HG03442 (cell line): ENCODE results near the gene MRAP2.
"Not testable (repeated sequence)": the region's sequence is repeated elsewhere in the genome, so short reads cannot be mapped to it uniquely, and the experiment has no call there.

Experiments
- ATAC-seq: cut with Tn5 transposase; IDR thresholded peaks from one replicate; pipeline ENCODE4 v1.9.1; 2021; ENCODE audit warnings: mild to moderate bottlenecking, moderate library complexity; ENCODE audit not compliant: unreplicated experiment

MRAP2 gene

DNA sequence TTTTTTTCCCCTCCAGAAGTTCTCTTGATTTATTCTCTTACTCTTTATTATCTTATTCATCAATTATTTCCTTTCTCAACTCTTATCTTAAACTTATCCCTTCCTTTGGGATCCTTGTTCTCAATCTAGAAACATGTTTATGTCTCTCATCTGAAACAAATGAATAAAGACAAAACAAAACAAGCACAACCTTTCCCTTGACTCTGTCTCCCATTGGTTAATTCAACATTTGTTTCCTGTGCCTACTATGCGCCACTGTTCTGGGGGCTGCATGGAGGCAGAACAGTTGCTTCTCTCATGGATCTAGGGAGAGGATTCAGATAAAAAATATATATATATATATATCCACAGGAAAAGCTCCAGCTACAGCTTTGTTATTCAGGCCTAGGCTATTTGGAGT is 5.2 kb upstream of the MRAP2 start:
- no peak for ATAC-seq

DNA sequence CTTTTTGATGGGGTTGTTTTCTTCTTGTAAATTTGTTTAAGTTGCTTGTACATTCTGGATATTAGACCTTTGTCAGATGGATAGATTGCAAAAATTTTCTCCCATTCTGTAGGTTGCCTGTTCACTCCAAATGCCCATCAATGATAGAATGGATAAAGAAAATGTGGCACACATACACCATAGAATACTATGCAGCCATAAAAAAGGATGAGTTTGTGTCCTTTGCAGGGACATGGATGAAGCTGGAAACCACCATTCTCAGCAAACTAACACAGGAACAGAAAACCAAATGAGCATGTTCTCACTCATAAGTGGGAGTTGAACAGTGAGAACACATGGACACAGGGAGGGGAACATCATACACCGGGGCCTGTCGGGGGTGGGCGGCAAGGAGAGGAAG is 1.6 kb upstream of the MRAP2 start:
- not testable (repeated sequence) for ATAC-seq

DNA sequence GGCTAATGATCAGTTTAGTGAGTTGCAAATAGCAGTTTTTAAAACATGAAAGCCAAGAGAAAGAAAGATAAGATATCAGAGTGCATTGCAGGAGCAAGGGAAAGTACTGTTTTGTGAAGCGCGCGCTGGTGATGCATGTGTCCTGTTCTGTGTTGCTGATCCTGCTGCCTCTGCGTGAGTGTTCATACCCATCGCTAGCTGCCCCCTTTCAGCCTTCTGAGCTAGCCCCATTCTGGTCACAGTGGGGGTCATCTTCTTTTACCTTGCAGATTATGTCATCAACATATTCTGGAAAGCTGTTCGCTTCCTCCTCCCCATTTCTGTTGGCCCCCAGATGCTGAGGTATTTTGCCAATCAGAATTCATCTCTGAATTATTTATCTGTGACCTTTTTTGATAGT is 1.9 kb downstream of the MRAP2 start:
- no peak for ATAC-seq

DNA sequence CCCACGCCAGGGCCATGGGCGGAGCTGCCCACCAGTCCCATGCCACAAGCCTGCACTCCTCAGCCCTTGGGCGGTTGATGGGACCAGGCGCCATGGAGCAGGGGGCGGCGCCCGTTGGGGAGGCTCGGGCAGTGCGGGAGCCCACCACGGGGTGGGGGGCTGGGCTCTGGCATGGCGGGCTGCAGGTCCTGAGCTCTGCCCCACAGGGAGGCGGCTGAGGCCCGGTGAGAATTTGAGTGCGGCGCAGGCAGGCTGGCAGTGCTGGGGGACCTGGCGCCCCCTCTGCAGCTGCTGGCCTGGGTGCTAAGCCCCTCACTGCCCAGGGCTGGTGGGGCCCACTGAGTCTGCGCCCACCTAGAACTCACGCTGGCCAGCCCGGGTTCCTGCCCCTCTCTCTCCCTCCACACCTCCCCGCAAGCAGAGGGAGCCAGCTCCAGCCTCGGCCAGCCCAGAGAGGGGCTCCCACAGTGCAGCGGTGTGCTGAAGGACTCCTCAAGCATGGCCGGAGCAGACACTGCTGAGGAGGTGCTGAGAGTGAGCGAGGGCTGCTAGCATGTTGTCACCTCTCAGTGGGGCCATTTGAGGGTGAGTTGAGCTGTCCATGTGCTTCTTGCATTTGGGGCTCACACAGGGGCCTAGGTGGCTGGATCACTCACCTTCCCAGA is 4.0 kb downstream of the MRAP2 start:
- ATAC-seq, result no peak

DNA sequence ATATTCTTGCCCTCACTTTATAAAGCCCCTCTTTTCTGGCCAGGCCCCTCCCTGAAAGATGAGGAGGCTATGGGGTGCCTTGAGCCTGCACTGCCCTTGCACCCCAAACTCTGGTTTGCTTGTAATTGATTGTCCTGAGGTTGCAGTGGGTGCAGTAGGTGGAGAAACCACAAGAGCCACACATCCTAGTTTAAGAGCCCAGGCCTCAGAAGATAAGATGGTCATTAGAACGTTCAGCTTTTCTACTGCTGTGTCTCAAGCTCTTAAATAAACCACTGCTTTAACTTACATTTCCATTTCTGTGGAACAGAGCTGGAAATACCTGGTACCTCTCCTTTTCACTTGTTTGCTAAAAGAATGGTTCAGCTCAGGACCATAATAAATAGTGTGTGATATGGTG is 9.0 kb downstream of the MRAP2 start:
- ATAC-seq, result no peak

DNA sequence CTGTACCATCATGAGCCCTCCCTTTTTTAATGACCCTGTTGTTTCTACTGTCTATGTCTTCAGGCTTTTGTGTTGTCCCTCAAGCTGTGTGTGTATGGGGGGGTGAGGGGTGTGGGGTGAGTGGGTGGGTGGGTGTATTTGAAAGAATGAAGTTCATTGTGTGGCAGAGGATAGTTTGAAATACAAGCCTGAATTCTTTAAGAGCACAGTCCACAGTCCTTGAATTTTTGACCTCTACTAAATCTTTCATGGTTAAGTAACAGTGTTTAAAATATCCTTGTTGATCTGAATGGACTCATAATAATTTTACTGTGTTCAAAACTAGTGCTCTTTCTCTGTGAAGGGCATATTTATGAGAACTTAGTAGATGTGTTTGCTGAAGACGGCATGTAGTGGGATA is 10.0 kb downstream of the MRAP2 start:
- ATAC-seq, result no peak

DNA sequence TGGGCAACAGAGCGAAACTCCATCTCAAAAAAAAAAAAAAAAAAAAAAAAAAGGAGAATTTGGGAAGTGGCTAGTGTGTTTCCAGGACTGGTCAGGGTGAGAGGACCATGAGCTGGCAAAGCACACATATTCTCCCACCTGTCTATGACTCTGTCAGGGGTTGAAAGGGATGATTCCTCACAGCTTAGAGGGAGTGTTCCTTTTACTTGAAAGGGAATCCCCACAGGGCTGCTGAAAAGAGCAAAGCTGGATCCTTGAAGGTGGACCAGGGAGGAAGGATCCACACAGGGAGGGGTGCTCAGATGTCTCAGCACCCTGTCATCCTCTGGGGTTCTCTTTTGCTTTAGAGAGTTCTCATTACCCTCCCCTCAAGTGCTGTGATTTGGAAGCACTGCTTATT is 13.2 kb downstream of the MRAP2 start:
- no peak for ATAC-seq

DNA sequence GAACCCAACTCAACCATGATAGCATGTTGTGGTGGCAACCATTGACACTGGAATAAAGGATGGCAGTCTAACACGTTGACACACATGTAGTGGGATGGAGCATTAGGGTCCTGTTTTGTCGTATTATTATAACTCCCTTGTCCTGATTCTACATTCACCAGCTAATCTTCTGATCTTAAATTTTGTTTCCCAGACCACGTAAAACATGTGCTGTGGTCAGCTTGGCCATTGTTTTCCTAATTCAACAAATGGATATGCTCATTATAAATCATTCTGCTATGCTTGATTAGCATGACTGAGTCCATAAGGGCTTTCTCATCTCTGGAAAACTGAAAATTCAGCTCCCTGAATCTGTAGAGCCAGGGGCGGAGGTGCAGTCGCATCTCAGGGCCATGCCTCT is 15.0 kb downstream of the MRAP2 start:
- no peak for ATAC-seq

DNA sequence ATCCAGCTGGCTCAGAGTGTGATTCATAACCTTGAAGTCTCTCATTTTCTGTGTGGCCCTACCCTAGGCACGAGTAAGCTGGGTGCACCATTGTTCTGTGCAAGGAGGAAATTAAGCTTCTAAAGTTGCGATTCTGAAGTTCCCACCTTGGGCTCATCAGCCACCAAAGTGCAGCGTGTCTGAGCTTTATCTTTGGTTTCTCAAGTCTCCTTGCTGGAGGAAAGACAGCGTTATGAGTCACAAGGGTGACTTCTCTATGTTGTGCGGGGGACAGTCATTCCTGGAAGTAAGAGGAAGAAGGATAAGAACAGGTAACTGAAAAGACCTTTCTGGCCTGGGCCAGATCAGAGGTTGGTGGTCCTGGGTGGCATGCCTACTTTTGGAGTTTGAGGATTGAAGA is 16.8 kb downstream of the MRAP2 start:
- no peak for ATAC-seq

DNA sequence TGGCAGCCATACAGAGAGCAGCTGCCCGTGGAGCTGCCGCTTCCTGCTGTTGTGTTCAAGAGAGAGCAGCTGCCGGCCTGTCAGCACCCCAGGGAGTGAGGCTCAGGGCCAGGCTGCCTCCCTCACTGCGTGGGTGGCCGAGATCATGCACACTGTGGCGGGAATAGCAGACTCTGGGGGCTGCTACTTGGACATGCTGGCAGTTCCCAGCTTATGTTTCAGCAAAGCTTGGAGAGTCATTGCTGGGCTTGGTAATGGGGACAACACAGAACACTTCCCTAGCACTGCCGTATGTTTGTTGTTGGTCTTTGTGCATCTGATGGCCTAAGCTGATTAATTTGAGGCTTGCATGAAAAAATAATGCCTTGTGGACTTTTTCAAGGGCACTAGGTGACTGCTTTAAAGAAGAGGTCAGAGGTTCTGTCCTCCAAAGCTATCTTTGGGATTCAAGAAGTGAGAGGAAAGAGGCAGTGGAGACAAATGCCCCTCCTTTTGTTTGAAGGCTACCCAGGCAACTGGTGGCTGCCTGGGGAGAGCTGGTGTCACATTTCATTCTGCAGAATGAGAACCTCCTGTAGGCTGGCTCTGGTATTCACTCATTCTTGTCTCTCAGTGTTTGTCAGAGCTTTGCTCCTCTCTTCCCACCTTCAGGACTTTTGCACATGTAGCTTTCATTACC is 18.8 kb downstream of the MRAP2 start:
- ATAC-seq, result no peak

DNA sequence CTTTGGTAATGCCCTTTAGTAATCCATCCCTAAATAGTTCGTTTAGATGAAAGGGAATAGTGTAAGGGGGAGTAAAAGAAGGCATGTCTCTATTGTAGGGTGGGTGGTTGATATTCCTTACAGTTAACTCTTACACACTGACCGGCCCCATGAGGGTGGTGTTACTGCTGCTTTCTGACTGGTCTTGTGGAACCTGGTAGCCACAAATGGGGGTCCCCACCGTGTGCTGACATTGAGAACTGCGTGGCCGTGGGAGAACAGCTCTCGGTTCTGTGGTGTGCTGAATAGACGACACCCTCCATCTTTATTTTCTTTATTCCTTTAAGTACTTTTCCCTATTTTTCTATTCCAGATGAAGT is 19.3 kb downstream of the MRAP2 start:
- ATAC-seq, result no peak

DNA sequence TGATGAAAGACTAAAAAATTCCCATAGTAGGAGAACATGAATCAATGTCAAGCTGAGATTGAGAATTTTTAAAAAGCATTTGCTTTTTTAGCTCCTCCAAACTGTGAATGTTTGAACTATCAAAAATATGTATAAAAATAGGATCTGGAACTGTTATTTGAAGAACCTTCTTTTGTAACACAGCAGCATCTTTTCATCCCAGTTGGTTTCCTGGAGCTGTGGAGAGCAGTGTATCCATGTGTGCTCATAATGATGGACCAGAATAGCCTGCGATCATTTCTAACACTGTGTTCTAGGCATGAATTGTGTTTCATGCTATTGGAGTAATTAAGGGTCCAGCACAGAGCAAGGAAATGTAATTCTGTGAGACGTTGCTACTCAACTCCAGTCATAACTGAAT is 22.1 kb downstream of the MRAP2 start:
- no peak for ATAC-seq

DNA sequence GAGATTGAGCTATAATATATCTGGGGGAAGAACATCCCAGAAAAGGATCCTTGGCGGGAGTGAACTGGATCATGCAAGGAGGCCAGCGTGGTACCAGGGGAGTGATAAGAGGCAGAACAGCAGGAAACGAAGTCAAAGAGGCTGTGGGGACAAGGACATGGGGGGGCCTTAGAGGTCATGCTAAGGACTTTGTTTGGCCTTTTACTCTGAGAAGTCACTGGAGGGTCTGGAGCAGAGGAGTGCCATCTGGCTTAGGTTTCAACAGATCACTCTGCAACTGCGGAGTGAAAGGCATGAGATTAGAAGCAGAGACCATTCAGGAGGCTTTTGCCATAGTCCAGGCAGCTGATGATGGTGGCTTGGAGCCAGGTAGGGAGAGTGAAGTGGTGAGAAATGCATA is 24.3 kb downstream of the MRAP2 start:
- ATAC-seq, result no peak

DNA sequence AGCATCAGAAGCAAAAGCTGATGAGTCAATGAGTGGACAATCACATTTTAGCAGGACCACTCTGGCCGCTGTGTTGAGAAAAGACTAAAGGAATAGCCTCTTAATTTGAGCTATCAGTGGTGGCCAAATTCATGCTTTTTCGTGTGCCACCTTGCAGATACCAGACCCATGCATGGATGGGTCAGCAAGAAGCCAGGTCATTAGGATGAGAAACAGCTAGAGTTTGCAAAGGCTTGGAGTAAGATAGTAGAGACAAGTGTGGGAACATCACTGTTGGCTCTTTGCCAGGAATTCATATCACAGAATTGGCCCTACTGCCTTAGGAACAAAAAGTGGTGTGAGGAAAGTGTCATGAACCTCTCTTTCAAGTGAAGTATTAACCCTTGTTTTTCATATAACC is 25.5 kb downstream of the MRAP2 start:
- no peak for ATAC-seq

DNA sequence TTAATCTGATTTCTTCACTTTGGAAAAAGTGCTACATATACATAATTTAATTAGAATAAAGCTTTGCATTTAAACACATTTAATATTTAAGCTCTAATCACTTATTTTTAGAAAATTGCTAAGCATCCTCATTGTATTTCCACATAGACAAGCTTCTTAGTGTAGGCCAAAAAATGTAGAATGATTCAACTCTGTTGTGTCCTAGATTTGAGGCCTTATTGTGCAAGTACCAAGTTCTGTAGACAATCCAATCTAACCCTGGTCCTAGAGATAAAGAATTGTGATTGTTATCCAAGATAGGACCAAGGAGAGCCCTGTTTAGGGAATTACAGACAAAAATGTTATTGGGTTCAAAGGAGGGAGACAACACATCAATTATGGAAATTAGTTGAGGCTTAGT is 27.6 kb downstream of the MRAP2 start:
- ATAC-seq, result no peak

DNA sequence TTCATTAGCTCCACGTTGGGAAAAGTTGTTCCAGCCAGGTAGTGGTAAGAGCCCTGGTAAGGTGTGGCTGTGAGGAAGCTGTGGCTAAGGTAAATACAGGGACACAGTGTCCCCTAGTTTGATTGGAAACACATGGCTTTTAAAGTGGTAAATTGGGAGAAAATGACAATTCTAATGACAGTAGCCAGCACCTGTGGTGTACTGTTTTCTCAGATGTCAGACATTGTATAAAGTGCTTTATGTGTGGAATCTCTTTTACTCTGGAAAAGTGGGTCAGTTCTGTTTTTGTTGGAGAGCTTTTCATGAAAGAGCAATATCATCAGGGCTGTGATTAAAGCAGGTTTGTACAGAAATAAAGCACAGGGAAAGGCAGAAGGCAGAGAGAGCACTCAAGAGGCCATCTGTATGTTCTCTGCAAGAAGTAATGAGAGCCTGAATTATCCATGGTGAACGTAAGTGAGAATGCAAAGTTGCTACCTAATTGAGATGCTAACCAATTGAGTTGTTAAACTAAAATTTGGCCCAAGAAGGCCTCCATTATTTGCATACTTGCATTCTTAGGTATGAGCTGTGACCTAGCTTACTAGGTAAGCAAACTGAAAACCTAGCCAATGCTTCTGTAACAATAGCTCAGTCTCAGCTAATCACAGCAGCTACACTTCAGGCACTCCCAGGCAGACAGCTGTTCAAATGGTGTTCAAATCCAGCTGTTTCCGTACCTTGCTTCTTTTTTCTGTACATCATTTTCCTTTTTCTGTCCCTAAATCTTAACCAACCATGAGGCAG is 28.2 kb downstream of the MRAP2 start:
- ATAC-seq, result no peak

DNA sequence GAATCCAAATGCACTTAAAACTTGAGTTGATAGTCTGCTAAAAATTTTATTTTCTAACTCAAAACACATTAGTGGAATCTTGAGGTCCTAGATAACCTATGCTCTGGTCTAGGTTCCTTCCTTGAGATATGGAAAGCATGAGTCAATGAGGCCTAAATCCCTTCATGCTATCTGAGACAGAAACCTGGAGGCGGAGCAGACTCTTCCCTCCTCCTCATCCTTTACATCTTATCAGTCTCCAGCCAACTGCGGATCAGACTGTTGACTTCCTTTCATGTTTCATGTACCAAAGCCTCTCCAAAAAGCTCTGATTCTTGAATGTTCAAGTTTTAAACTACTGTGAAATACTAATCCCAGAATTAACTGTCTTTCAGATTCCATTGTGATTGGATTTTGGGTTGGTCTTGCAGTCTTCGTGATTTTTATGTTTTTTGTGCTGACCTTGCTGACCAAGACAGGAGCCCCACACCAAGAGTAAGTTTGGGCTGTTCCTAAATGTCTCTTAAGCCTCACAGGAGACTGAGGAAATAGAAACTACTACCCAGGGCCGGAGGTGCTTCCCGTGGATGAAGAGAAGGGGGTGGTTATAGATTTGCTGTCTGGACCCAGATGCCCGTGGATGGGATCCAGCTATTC is 29.1 kb downstream of the MRAP2 start:
- ATAC-seq, result no peak

DNA sequence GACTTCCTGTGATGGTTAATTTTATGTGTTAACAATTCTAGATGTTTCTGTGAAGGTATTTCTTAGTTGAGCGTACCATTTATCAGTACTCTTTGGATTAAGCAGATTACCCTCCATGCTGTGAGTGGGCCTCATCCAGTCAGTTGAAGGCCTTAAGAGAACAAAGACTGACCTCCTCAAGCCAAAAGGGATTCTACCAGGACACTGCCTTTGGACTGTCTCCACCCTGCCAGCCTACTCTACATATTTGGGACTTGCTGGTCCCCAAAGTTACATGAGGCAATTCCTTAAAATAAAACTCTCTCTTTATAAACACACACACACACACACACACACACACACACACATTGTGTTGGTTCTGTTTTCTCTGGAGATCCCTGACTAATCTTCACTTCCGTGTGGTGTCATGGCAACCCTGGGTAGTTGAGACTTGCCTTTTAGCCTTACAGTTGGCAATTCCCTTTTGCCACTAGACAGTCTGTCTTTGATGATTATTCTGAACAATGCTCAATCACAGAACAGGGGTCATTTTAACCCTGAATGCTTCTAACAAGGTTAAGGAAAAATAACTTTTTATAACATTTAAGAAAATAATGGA is 32.2 kb downstream of the MRAP2 start:
- ATAC-seq, result no peak

DNA sequence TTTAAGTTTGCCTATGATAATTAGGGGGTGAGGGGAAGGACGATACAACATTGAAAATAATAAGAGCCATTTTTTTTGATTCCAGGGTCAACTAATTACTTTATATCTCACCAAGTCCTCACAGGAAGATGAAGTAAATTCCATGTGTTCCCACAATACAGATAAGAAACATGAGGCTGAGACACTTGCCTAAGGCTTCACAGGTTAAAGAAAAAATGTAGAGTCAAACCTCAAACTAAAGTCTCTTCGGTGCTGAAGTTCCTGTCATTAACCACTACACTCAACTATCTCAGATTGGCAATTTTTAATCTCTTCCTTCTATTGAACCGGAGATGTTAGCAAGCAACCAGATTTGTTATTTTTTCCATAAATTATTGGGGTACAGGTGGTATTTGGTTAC is 33.0 kb downstream of the MRAP2 start:
- ATAC-seq, result no peak

DNA sequence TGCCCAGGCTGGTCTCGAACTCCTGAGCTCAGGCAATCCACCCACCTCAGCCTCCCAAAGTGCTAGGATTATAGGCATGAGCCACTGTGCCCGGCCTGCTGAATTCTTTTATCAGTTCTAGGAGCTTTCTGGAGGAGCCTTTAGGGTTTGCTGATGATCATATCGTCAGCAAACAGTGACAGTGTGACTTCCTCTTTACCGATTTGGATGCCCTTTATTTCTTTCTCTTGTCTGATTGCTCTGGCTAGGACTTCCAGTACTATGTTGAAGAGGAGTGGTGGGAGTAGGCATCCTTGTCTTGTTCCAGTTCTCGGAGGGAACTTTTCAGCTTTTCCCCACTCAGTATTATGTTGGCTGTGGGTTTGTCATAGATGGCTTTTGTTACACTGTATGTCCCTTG is 35.3 kb downstream of the MRAP2 start:
- ATAC-seq, result not testable (repeated sequence)

DNA sequence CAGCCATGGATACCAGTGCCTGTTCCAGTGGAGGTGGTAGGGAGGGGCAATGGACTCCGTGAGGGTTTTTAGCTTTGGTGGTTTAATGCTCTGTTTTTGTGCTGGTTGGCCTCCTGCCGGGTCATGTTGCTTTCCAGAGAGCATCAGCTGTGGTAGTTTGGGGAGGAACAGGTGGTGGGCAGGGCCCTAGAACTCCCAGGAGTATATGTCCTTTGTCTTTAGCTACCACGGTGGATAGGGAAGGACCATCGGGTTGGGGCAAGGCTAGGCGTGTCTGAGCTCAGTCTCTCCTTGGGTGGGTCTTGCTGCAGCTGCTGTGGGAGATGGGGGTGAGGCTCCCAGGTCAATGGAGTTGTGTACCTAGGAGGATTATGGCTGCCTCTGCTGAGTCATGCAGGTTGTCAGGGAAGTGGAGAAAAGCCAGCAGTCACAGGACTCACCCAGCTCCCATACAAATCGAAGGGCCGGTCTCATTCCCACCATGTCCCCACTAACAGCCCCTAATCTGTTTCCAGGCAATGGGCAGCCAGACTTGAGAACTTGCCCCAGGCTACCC is 38.9 kb downstream of the MRAP2 start:
- no peak for ATAC-seq
